HG02623 (cell line): ENCODE data around the gene KRTAP3-3.

Experiments used
- ATAC-seq: cut with Tn5 transposase; IDR thresholded peaks from one replicate; pipeline ENCODE4 v1.9.1; 2021; ENCODE audit warnings: moderate library complexity; ENCODE audit not compliant: unreplicated experiment

The KRTAP3-3 gene

DNA sequence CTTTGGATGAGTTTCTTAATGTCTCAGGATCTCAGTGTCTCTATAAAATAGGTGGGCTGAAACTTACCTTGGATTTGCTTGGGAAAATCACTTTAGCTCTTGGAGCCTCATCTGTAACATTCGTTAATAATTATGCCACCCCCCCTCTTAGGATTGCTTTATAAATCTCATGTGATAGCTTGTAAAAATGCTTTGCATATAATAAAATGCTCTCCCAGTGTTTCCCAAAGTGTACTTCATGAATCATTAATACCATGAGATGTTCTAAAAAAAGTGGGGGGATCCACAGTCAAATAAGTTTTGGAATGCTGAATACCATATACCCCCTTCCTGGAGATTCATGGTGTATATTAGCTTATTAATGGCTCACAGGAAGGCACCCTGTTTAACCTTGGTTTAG is 32.4 kb downstream of the KRTAP3-3 start:
- ATAC-seq, result no peak

DNA sequence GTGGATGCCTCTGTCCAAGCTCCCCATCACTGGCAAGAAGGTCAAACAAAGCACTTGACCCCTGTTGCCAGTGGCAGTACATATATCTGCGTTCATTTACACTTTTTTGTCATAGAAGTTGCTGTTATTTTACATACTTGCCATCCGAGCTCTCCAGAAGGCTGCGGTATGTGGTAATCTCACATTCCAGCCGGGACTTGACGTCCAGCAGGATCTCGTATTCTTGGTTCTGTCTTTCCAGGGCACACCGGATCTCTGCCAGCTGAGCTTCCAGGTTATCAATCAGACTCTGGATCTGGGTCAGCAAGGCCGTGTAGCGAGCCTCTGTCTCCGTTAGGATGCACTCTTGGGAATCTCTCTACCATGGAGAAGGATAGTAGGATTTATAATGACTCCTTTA is 33.8 kb downstream of the KRTAP3-3 start:
- no peak for ATAC-seq

DNA sequence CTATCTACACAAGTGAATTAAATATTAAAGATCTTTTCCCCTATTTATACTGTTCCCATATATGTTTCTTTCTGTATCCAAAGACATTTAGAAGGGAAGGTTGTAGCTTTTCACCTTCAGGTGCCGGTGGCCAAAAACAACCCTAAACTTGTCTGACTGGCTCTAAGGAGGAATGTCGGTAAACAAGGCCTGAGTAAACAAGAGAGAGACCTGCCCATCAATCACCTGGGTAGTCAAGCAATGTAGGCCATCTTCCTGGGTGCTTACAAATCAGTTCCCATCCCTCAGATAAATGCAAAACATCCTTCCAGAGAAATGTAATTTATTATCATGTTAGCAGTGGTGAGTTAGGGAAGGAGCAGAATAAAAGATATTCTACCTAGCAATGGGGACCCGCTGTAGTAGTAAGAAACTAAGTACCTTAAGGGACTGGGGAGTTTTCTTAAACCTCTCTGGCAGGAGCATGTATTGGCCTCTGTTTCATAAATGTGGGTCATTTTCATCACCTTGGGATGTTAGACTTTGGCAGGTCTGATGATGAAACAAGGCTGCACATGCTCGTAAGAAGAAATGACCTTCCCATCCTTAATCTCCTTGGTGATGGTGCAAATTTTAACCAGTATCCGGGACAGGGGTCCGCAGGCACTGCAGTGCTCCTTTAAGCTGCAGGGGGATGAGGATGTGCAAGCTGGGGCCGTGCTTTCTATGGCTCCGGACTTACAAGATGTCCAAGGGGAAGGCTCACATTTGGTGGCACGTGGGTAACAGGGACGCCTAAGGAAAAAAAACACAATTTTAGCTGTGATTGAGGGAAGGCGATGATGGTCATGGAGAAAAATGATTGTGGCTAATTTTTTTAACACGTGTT is 35.6 kb downstream of the KRTAP3-3 start:
- ATAC-seq, result no peak

DNA sequence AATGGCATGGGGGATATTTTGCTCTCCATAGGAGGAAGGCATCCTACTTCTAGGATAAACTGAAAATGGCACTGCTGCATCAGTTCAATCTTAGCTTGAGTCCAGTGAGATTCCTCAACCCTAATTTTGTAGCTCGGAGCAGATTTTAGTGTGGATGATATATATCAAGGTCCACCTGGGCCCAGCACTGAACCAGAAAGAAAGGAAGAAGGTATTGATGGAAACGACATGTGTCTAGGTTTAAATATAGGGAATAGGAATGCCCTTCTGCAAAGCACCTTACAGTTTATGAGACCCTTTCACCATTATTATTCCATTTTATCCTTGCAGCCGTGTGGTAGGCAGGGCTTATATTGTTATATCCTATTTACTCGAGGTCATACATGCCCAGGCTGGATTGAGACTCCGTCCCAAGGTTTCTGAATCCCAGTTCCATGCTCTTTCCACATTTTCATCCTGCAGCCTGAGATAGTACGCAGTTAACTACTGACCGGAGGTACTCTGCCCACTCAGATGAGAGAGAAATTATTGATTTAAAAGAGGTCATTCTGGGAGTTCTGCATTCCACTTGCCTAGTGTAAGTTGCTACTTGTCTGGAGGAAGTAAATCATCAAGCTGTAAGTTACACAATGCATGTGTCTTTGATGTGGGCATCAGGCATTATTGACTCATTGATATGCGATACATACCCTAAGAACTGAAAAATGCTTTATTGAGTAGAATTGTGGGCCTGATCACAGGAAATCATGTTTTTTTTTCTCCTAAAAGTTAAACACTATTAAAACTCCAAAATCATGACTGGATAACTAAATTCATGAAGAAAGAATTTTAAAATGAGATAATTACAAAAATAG is 37.3 kb downstream of the KRTAP3-3 start:
- no peak for ATAC-seq

DNA sequence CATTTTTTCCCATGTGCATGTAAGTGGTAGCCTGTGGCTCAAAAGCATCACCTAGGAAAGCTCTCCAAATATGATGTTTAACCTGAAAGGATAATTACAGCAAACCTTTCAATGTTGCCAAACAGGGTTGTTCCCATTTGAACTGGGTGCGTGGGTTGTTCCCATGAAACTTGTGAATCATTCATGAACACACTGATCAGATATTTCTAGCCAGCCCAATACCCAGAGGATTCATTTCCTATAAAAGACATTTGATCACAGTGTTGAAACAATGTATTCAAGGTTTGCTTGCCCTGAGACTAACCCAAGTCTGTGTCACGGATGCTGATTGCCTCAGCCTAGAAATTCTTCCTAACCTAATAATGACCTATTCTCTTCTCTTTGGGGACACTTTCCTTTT is 40.1 kb downstream of the KRTAP3-3 start:
- ATAC-seq, result no peak

DNA sequence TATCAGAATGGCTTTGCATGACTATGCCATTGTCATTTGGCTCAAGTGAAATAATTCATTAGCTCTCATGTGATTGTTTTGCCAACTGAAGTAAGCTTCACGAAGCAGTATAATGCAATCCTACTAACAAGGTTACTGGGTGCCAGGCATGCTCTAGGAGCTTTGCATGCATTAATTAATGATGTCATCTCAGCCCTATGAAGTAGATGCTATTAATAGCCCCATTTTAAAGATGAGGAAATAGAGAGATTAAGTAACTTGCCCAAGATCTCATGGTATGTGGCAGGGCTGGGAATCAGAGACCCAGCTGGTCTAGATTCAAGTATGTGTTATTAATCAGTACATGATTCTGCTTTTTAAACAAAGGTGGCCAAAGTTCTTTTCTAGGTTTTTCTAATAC is 41.3 kb downstream of the KRTAP3-3 start:
- no peak for ATAC-seq

DNA sequence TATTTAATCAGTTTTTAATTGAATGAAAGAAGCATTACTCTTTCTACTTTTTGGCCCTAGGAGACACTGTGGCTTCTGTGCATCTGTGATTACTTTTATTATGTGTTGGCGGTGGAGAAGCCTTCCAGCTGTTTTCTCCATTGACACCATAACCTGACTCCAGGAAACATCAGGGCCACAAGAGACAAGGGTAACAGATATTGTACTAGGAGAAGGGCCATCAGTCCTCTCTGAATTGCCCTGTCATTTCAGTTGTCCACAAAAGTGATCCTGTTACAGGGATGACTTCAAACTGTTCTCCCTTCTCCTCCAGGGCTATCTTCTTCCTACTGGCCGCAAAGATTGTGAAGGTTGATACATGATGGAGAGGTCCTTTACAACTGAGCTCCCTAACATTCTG is 41.8 kb downstream of the KRTAP3-3 start:
- ATAC-seq, result no peak

DNA sequence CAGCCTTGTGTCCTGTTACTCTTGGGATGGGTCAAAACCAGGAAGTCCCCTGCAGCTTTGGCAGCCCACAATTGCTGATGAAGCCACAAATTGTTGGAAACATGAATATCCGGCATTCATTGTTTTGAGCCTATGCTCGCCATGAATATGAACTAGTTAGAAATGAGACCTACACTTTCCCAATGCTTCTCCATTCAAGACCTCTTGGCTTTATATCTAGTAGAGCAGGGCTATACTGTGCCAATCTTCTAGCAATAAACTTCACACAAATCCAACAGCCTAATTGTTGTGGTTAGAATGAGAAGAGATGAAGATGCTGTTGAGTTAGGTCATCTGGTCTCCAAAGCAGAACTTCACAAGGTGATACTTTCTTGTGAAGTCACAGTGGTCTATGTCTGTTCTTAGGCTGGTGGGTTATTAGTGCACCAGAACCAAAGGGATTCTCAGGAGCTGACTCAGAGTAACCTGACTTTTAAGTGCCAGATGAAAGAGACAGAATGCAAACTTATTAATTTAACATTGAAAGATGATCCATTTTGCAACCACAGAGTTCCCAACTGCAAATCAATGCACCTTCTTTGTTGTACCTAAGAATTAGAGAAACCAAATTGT is 42.8 kb downstream of the KRTAP3-3 start:
- ATAC-seq, result no peak

DNA sequence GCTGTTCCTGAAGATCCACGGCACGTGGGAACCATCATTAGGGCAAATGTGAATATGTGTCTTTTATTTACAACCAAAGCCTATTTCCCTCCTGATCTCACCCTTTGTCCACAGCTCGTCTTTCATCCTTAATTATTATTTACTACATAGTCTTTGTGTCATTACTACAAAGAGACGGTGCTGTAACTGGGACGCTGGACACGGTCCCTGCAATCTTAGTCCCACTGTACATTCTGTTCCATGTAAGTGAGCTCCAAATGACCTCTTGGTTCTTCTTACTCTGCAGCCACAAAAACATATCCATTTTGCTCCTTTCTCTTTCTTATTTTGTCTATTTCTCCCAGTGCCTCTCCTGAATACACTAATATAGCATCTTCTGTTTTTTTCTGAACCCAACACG is 43.8 kb downstream of the KRTAP3-3 start:
- no peak for ATAC-seq

DNA sequence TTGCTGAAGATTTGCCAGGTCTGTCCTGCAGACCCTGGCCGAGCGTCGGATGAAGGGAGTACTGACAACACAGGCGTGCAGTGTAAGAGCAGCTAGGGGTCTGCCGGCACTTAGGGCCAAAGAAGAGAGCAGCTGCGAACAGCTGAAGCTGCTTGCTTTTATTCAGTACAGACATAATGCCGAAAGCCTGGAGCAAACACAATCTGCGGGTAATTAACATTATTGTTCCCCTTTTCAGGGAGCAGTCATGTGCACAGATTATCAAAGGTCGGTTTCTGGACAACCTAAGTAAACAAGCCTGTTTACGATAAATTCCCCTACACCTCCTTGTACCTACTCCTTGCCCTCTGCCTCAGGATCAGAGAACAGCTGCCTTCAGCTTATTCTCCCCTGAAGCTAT is 44.5 kb downstream of the KRTAP3-3 start:
- ATAC-seq, result no peak

DNA sequence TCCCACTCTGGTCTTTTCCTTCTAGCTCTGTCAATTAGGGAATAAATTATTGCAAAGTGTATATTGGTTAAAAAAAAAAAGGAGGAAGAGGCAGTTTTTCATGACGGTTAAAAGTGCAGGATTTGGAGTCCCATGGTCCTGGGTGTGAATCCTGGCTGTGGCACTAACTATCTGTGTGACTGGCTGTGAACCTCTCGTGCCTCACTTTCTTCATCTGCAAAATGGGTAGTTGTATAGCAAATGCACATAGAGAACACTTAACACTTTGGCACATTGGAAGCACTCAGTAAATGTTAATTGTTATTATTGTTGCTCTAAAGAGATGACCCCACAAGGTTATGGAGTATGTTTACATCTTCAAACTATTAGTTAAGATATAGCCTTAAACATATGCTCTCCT is 46.0 kb downstream of the KRTAP3-3 start:
- ATAC-seq, result no peak

DNA sequence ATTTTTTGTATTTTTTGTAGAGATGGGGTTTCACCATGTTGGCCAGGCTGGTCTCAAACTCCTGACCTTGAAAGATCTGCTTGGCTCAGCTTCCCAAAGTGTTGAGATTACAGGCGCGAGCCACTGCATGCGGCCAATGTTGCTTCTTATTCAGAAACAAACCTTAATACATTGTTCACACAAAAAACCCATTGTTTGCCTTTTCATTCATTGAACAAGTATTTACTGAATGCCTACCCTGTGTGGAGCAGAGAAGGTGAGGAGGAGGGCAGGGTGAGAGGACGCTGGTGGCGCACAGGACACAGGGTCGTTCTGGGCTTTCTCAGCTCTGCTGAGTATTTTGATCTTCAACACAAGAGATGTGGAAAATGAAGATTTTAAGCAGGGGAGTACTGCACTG is 48.5 kb downstream of the KRTAP3-3 start:
- no peak for ATAC-seq

DNA sequence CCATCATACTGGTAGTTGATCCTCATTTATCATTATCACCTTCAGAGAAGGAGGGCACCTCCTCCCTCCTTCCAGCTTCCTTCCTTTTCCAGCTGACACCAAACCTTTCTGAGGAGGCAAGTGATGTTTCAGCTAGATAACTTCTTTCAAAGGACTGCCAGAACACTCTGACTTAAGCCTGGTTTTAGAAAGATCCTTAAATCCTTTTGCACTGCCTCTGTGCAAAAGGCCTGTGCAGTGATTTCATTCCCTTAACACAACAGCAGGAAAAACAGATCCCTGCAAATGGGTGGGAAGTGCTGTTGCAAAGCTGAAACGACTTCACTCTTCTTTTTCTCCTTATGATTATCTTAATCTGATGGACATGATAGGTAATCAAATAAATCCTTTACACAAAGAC is 49.4 kb downstream of the KRTAP3-3 start:
- no peak for ATAC-seq
